Liver (tissue), 9 donors: ENCODE data around the gene TOR1A. TPM values are rescaled to one million over a fixed set of nuclear protein-coding genes. Genes with fewer than 3 reads are reported as not detected.

Experiments
- DNase-seq: peaks from one replicate; pipeline ENCODE4 v3.0.0-alpha.2; 2017; ENCODE audit warnings: low spot score
- H3K27ac ChIP-seq, 2 donors: one replicate each; pipeline ENCODE4 v1.7.0; 2013; ENCODE audit warnings: inconsistent platforms in 2 of 2, low read length in 2 of 2, control low read depth in 1 of 2, low read depth in 1 of 2, mild to moderate bottlenecking in 1 of 2
- H3K27me3 ChIP-seq, 4 donors: one replicate each; pipeline versions ENCODE4 v1.6.1 to v1.7.0; 2013; ENCODE audit warnings: low read length in 3 of 4, inconsistent platforms in 1 of 4, mild to moderate bottlenecking in 1 of 4, moderate library complexity in 1 of 4; ENCODE audit not compliant: control insufficient read depth in 4 of 4, insufficient read depth in 4 of 4
- H3K36me3 ChIP-seq, 4 donors: one replicate each; pipeline versions ENCODE4 v1.6.1 to v1.7.0; 2013; ENCODE audit warnings: low read length in 3 of 4, mild to moderate bottlenecking in 3 of 4, low read depth in 1 of 4, moderate library complexity in 1 of 4; ENCODE audit not compliant: control insufficient read depth in 4 of 4, insufficient read depth in 3 of 4
- H3K4me1 ChIP-seq, 4 donors: one replicate each; pipeline versions ENCODE4 v1.6.1 to v1.7.0; 2013; ENCODE audit warnings: low read length in 3 of 4, mild to moderate bottlenecking in 3 of 4, moderate library complexity in 1 of 4; ENCODE audit not compliant: control insufficient read depth in 4 of 4, insufficient read depth in 4 of 4
- H3K4me3 ChIP-seq, 3 donors: one replicate each; pipeline versions ENCODE4 v1.6.1 to v1.7.0; 2013; ENCODE audit warnings: low read length in 3 of 3, control low read depth in 1 of 3, low read depth in 1 of 3, mild to moderate bottlenecking in 1 of 3
- H3K9ac ChIP-seq, 2 donors: one replicate each; pipeline ENCODE4 v1.7.0; 2013; ENCODE audit warnings: low read length in 2 of 2, mild to moderate bottlenecking in 2 of 2, moderate library complexity in 2 of 2, control low read depth in 1 of 2, low read depth in 1 of 2
- H3K9me3 ChIP-seq, 4 donors: one replicate each; pipeline versions ENCODE4 v1.6.1 to v1.7.0; 2013; ENCODE audit warnings: low read length in 3 of 4; ENCODE audit not compliant: control insufficient read depth in 4 of 4
- ATF3 ChIP-seq: IDR thresholded peaks from 2 replicates; pipeline ENCODE4 v1.6.1; 2016; ENCODE audit warnings: antibody characterized with exemption
- CTCF ChIP-seq: fragments of 150-350 bp; IDR thresholded peaks from 2 replicates; pipeline ENCODE4 v1.5.1; 2017; ENCODE audit warnings: improper control_type of control experiment, low read depth, low read length; ENCODE audit not compliant: missing input control
- EGR1 ChIP-seq, 2 donors: IDR thresholded peaks; 2 replicates each; pipeline ENCODE4 v1.6.1; 2016 to 2018; ENCODE audit warnings: antibody characterized with exemption in 2 of 2, low read depth in 2 of 2
- FOXA1 ChIP-seq: IDR thresholded peaks from 2 replicates; pipeline ENCODE4 v1.6.1; 2016; ENCODE audit warnings: antibody characterized with exemption
- FOXA2 ChIP-seq: IDR thresholded peaks from 2 replicates; pipeline ENCODE4 v1.6.1; 2016; ENCODE audit warnings: antibody characterized with exemption
- GABPA ChIP-seq, 2 donors: IDR thresholded peaks in 1 of 2; conservative IDR thresholded peaks in 1 of 2; 2 replicates each; pipeline ENCODE4 v1.6.1; 2016; ENCODE audit warnings: antibody characterized with exemption in 2 of 2, mild to moderate bottlenecking in 1 of 2, moderate library complexity in 1 of 2
- HNF4A ChIP-seq, 2 donors: conservative IDR thresholded peaks; 2 replicates each; pipeline ENCODE4 v1.6.1; 2016; ENCODE audit warnings: antibody characterized with exemption in 2 of 2, mild to moderate bottlenecking in 2 of 2
- HNF4G ChIP-seq: IDR thresholded peaks from 2 replicates; pipeline ENCODE4 v1.6.1; 2016; ENCODE audit warnings: antibody characterized with exemption
- JUND ChIP-seq, 2 donors: IDR thresholded peaks; 2 replicates each; pipeline ENCODE4 v1.6.1; 2016; ENCODE audit warnings: antibody characterized with exemption in 2 of 2
- MAX ChIP-seq: IDR thresholded peaks from 2 replicates; pipeline ENCODE4 v1.6.1; 2016; ENCODE audit warnings: antibody characterized with exemption
- NR2F2 ChIP-seq: IDR thresholded peaks from 2 replicates; pipeline ENCODE4 v1.6.1; 2016; ENCODE audit warnings: antibody characterized with exemption
- RAD21 ChIP-seq, 2 donors: IDR thresholded peaks; 2 replicates each; pipeline ENCODE4 v1.6.1; 2016; ENCODE audit warnings: antibody characterized with exemption in 2 of 2, mild to moderate bottlenecking in 2 of 2
- REST ChIP-seq: IDR thresholded peaks from 2 replicates; pipeline ENCODE4 v1.6.1; 2016; ENCODE audit warnings: antibody characterized with exemption, mild to moderate bottlenecking
- RXRA ChIP-seq, 2 donors: IDR thresholded peaks; 2 replicates each; pipeline ENCODE4 v1.6.1; 2017 to 2018; ENCODE audit warnings: antibody characterized with exemption in 2 of 2, mild to moderate bottlenecking in 1 of 2
- SP1 ChIP-seq: IDR thresholded peaks from 2 replicates; pipeline ENCODE4 v1.6.1; 2018; ENCODE audit warnings: antibody characterized with exemption, mild to moderate bottlenecking
- TAF1 ChIP-seq: conservative IDR thresholded peaks from 2 replicates; pipeline ENCODE4 v1.6.1; 2016; ENCODE audit warnings: antibody characterized with exemption, mild to moderate bottlenecking
- YY1 ChIP-seq: IDR thresholded peaks from 2 replicates; pipeline ENCODE4 v1.6.1; 2016; ENCODE audit warnings: antibody characterized with exemption, mild to moderate bottlenecking
- ZBTB33 ChIP-seq: IDR thresholded peaks from 2 replicates; pipeline ENCODE4 v1.6.1; 2016; ENCODE audit warnings: antibody characterized with exemption
- WGBS: extraction: QIAGEN DNeasy Blood & Tissue Kit; methylation state at CpG from one replicate; pipeline ENCODE4 v1.1.7; 2013; 5-methylcytosine and 5-hydroxymethylcytosine counted together
- polyA plus RNA-seq, 2 donors: library from polyadenylated mRNA; stranded (reverse) in 1 of 2; unstranded in 1 of 2; fragments of 200-250 nt in 1 of 2; fragments of >200 nt in 1 of 2; fragmentation: Nextera tagmentation in 1 of 2; extraction: Ambion mirVana in 1 of 2; gene quantifications; one replicate each; pipeline versions ENCODE4 v1.2.1 to v1.2.3, GENCODE V29; 2013 to 2015
- total RNA-seq, 2 donors: library from RNA; depleted of rRNA; stranded (reverse); fragments of >200 nt; gene quantifications; one replicate each; pipeline ENCODE4 v1.2.3, GENCODE V29; 2014
- donor health status: healthy.
- donor health status: healthy.
- donor health status: healthy.
- donor health status: healthy.
- donor health status: healthy.

The TOR1A gene
- total and polyA plus RNA-seq, 4 donors = 18.3 to 34.0 (median 29.8) TPM

GRCh38 chr9:129816501-129817435, 7.2 kb downstream of the TOR1A start:
- 91% methylated on average over 14 of the region's 14 CpGs for WGBS
- DNase-seq = no peak
- Histone ChIP-seq H3K4me1 (peaks cover 0 to 9% (median 6%) of the 10 kb centered on the region in 4 donors), H3K9ac (no peak overlapping the region), H3K27me3 (no peaks in the 10 kb centered on the region), H3K9me3 (no peaks in the 10 kb centered on the region), H3K36me3 (peaks cover 7 to 41% (median 26%) of the 10 kb centered on the region in 4 donors), H3K27ac (no peak overlapping the region), H3K4me3 (no peak overlapping the region)
- no peak for TF ChIP-seq NR2F2
- TF ChIP-seq GABPA (IDR thresholded peaks at IDR 0.05 in 1 of 2, conservative IDR thresholded peaks at IDR 0.05 in 1 of 2) = no peak
- no peak for TF ChIP-seq REST
- no peak for TF ChIP-seq RAD21 (IDR thresholded peaks at IDR 0.05)
- no peak for TF ChIP-seq RXRA (IDR thresholded peaks at IDR 0.05)
- TF ChIP-seq YY1 = no peak
- no peak for TF ChIP-seq JUND (IDR thresholded peaks at IDR 0.05)
- no peak for TF ChIP-seq CTCF
- no peak for TF ChIP-seq TAF1
- TF ChIP-seq HNF4A (conservative IDR thresholded peaks at IDR 0.05) = no peak
- no peak for TF ChIP-seq FOXA1
- no peak for TF ChIP-seq ATF3
- no peak for TF ChIP-seq MAX
- TF ChIP-seq HNF4G = no peak
- TF ChIP-seq ZBTB33 = no peak
- TF ChIP-seq SP1 = no peak
- TF ChIP-seq FOXA2 = no peak
- no peak for TF ChIP-seq EGR1 (IDR thresholded peaks at IDR 0.05; ENCODE audit: low read depth in 2 of 2)
